ENCODE measurements around the gene KDM4C.

- TF ChIP-seq CTCF (IDR thresholded peaks at IDR 0.05) = no peak
- no peak for TF ChIP-seq POLR2AphosphoS5 (IDR thresholded peaks at IDR 0.05)
Measured at GRCh38 chr9:6822696-6823095, 64.9 kb downstream of the KDM4C start.
